GM23338 (cell line): ENCODE measurements around the gene SPINK4. TPM values are rescaled to one million over a fixed set of nuclear protein-coding genes. Genes with fewer than 3 reads are reported as not detected.

Source experiments
- ATAC-seq: fragments of 200-7000 bp; cut with Tn5 transposase; 3 replicates; pipeline ENCODE4 v1.9.1; 2020
- DNase-seq: peaks from one replicate; pipeline ENCODE4 v3.0.0-alpha.2; 2015; ENCODE audit warnings: low spot score
- H2AFZ ChIP-seq: fragments of 200-600 bp; sonication (generic); 2 replicates; pipeline ENCODE4 v1.8.0; 2016; ENCODE audit warnings: antibody characterized with exemption, mild to moderate bottlenecking, moderate library complexity
- H3F3A ChIP-seq: fragments of 200-600 bp; sonication (generic); replicated peaks from 2 replicates; pipeline ENCODE4 v1.8.0; 2017; ENCODE audit warnings: antibody characterized with exemption, mixed run types, low read depth
- H3K27ac ChIP-seq: fragments of 200-600 bp; sonication (generic); 2 replicates; pipeline ENCODE4 v1.6.1; 2016; ENCODE audit warnings: low read depth
- H3K27me3 ChIP-seq: fragments of 200-600 bp; sonication (generic); 2 replicates; pipeline ENCODE4 v1.8.0; 2016; ENCODE audit warnings: mild to moderate bottlenecking, mixed run types, moderate library complexity; ENCODE audit not compliant: insufficient read depth
- H3K36me3 ChIP-seq: fragments of 200-600 bp; sonication (generic); 2 replicates; pipeline ENCODE4 v1.8.0; 2016; ENCODE audit warnings: mild to moderate bottlenecking; ENCODE audit not compliant: insufficient read depth
- H3K4me1 ChIP-seq: fragments of 200-600 bp; sonication (generic); 2 replicates; pipeline ENCODE4 v1.8.0; 2016; ENCODE audit warnings: mild to moderate bottlenecking, moderate library complexity; ENCODE audit not compliant: insufficient read depth
- H3K4me2 ChIP-seq: fragments of 200-600 bp; sonication (generic); 2 replicates; pipeline ENCODE4 v1.7.1; 2017; ENCODE audit warnings: mixed run types
- H3K4me3 ChIP-seq: fragments of 200-600 bp; sonication (generic); 2 replicates; pipeline ENCODE4 v1.6.1; 2016; ENCODE audit warnings: mixed run types
- H3K79me2 ChIP-seq: fragments of 200-600 bp; sonication (generic); replicated peaks from 2 replicates; pipeline ENCODE4 v1.8.0; 2017; ENCODE audit warnings: mild to moderate bottlenecking; ENCODE audit not compliant: insufficient read depth
- H3K9me2 ChIP-seq: fragments of 200-600 bp; sonication (generic); 2 replicates; pipeline ENCODE4 v1.8.0; 2017; ENCODE audit not compliant: insufficient read depth
- H4K20me1 ChIP-seq: fragments of 200-600 bp; sonication (generic); replicated peaks from 2 replicates; pipeline ENCODE4 v1.8.0; 2017; ENCODE audit warnings: mild to moderate bottlenecking; ENCODE audit not compliant: insufficient read depth
- H3K27ac Mint-ChIP-seq: 2 replicates; pipeline ENCODE4 v1.8.0; 2020; ENCODE audit warnings: inconsistent platforms, mild to moderate bottlenecking, moderate library complexity, mixed read lengths
- H3K27me3 Mint-ChIP-seq: 3 replicates; pipeline ENCODE4 v1.8.0; 2022; ENCODE audit warnings: low read depth, mild to moderate bottlenecking, moderate library complexity, mixed read lengths, inconsistent platforms; ENCODE audit not compliant: insufficient read depth, poor library complexity
- H3K36me3 Mint-ChIP-seq: 3 replicates; pipeline ENCODE4 v1.8.0; 2021; ENCODE audit warnings: low read depth, mild to moderate bottlenecking, inconsistent platforms, moderate library complexity, mixed read lengths
- H3K4me1 Mint-ChIP-seq: 3 replicates; pipeline ENCODE4 v1.8.0; 2020; ENCODE audit warnings: mild to moderate bottlenecking, inconsistent platforms, mixed read lengths
- H3K4me3 Mint-ChIP-seq: 3 replicates; pipeline ENCODE4 v1.8.0; 2021; ENCODE audit warnings: moderate library complexity, mild to moderate bottlenecking, inconsistent platforms, mixed read lengths
- H3K9me3 Mint-ChIP-seq: 3 replicates; pipeline ENCODE4 v1.8.0; 2020; ENCODE audit warnings: moderate library complexity, mild to moderate bottlenecking, inconsistent platforms, mixed read lengths
- CTCF ChIP-seq, 2 experiments: fragments of 200-600 bp in 1 of 2; sonication (generic) in 1 of 2; conservative IDR thresholded peaks; 2 replicates each; pipeline versions ENCODE4 v1.5.1 to v1.6.1; 2016 to 2017; ENCODE audit warnings: antibody characterized with exemption in 2 of 2, low read depth in 2 of 2, mild to moderate bottlenecking in 2 of 2, moderate library complexity in 1 of 2
- ETS1 ChIP-seq: IDR thresholded peaks from 2 replicates; pipeline ENCODE4 v1.6.1; 2016; ENCODE audit warnings: antibody characterized with exemption
- EZH2phosphoT487 ChIP-seq: fragments of 200-600 bp; sonication (generic); IDR thresholded peaks from one replicate; pipeline ENCODE4 v1.8.1; 2018; ENCODE audit warnings: antibody characterized with exemption; ENCODE audit not compliant: unreplicated experiment
- JUNB ChIP-seq: IDR thresholded peaks from one replicate; pipeline ENCODE4 v1.6.1; 2016; ENCODE audit warnings: antibody characterized with exemption; ENCODE audit not compliant: unreplicated experiment
- NANOG ChIP-seq: IDR thresholded peaks from 2 replicates; pipeline ENCODE4 v1.6.1; 2016; ENCODE audit warnings: antibody characterized with exemption, borderline replicate concordance
- POLR2AphosphoS5 ChIP-seq: IDR thresholded peaks from 2 replicates; pipeline ENCODE4 v1.6.1; 2016; ENCODE audit warnings: antibody characterized with exemption, low read depth
- REST ChIP-seq: IDR thresholded peaks from one replicate; pipeline ENCODE4 v1.6.1; 2018; ENCODE audit warnings: antibody characterized with exemption; ENCODE audit not compliant: unreplicated experiment
- STAT1 ChIP-seq: IDR thresholded peaks from one replicate; pipeline ENCODE4 v1.6.1; 2016; ENCODE audit warnings: antibody characterized with exemption; ENCODE audit not compliant: unreplicated experiment
- ZNF114 ChIP-seq: fragments of 250-450 bp; sonication (Bioruptor Pico); IDR thresholded peaks from 2 replicates; pipeline ENCODE4 v1.5.0; 2020; ENCODE audit warnings: mild to moderate bottlenecking, moderate library complexity
- ZNF462 ChIP-seq: fragments of 250-450 bp; sonication (Bioruptor Pico); IDR thresholded peaks from 2 replicates; pipeline ENCODE4 v1.5.0; 2020; ENCODE audit warnings: mild to moderate bottlenecking, moderate library complexity
- polyA plus RNA-seq: library from polyadenylated mRNA; unstranded; fragments of >200 nt; fragmentation: Nextera tagmentation; extraction: Ambion mirVana; gene quantifications from 2 replicates; pipeline ENCODE4 v1.2.1, GENCODE V29; 2016
- total RNA-seq: library from RNA; depleted of rRNA; stranded (reverse); fragments of >200 nt; shearing (Covaris generic); gene quantifications from 2 replicates; pipeline ENCODE4 v1.2.3, GENCODE V29; 2014

SPINK4 gene
- total and polyA plus RNA-seq, 2 experiments from 2014 or later = not detected

- no peak overlapping the region for H3K4me2 ChIP-seq
- no peaks in the 10 kb centered on the region for H3K27me3 ChIP-seq
These were observed 51.9 kb downstream of the SPINK4 start for GRCh38 chr9:33291901-33292300.

GRCh38 chr9:33293782-33294181, 53.8 kb downstream of the SPINK4 start:
- no peaks in the 10 kb centered on the region for H3K27me3 ChIP-seq
- Mint-ChIP-seq H3K4me1 (peaks cover 8% of the 10 kb centered on the region), H3K9me3 (no peaks in the 10 kb centered on the region; the same call in 2 of the 3 replicates), H3K27ac (no peak overlapping the region), H3K36me3 (peaks cover 42% of the 10 kb centered on the region), H3K4me3 (no peak overlapping the region), H3K27me3 (peaks cover 5% of the 10 kb centered on the region)
- H3K27ac ChIP-seq = no peak overlapping the region
- ATAC-seq = no peak
- H3F3A ChIP-seq = no peaks in the 10 kb centered on the region
- H2AFZ ChIP-seq = no peak overlapping the region
- peaks cover 19% of the 10 kb centered on the region for H3K36me3 ChIP-seq
- no peak overlapping the region for H3K4me3 ChIP-seq
- peaks cover 4% of the 10 kb centered on the region for H4K20me1 ChIP-seq
- peaks cover 78% of the 10 kb centered on the region for H3K79me2 ChIP-seq
- no peaks in the 10 kb centered on the region for H3K9me2 ChIP-seq
- no peak for DNase-seq
- H3K4me1 ChIP-seq = 0 out of 2 replicates have a peak, but pooled peaks cover 5% of the 10 kb centered on the region
- H3K4me2 ChIP-seq = no peak overlapping the region
- no peak for TF ChIP-seq ZNF462 (CRISPR knock-in tag)
- TF ChIP-seq JUNB = no peak
- TF ChIP-seq STAT1 = no peak
- TF ChIP-seq POLR2AphosphoS5 = no peak
- TF ChIP-seq REST = no peak
- no peak for TF ChIP-seq ETS1
- no peak for TF ChIP-seq NANOG
- no peak for TF ChIP-seq CTCF (conservative IDR thresholded peaks at IDR 0.05; ENCODE audit: low read depth in 2 of 2)
- no peak for TF ChIP-seq ZNF114 (CRISPR knock-in tag)

More at GRCh38 chr9:33291901-33292300, 51.9 kb downstream of the SPINK4 start:
- H2AFZ ChIP-seq = no peak overlapping the region
- no peaks in the 10 kb centered on the region for H3K9me2 ChIP-seq
- TF ChIP-seq EZH2phosphoT487 = no peak
- no peak overlapping the region for H3K4me3 ChIP-seq
- 0 out of 2 replicates have a peak, but pooled peaks cover 5% of the 10 kb centered on the region for H3K4me1 ChIP-seq
- Mint-ChIP-seq H3K4me3 (peak overlapping the region; percentile 100), H3K27ac (no peak overlapping the region), H3K4me1 (peaks cover 13% of the 10 kb centered on the region), H3K36me3 (peaks cover 26% of the 10 kb centered on the region), H3K27me3 (peaks cover 7% of the 10 kb centered on the region), H3K9me3 (no peaks in the 10 kb centered on the region; the same call in 2 of the 3 replicates)
- DNase-seq = no peak
- H3F3A ChIP-seq = no peaks in the 10 kb centered on the region
- peaks cover 59% of the 10 kb centered on the region for H3K79me2 ChIP-seq
- peaks cover 14% of the 10 kb centered on the region for H3K36me3 ChIP-seq
- H4K20me1 ChIP-seq = peaks cover 1% of the 10 kb centered on the region
- no peak overlapping the region for H3K27ac ChIP-seq
- ATAC-seq = no peak
